ENCODE results near the gene MRRF.
"Not testable (repeated sequence)": the region's sequence is repeated elsewhere in the genome, so short reads cannot be mapped to it uniquely, and the experiment has no call there.

MRRF gene

DNA sequence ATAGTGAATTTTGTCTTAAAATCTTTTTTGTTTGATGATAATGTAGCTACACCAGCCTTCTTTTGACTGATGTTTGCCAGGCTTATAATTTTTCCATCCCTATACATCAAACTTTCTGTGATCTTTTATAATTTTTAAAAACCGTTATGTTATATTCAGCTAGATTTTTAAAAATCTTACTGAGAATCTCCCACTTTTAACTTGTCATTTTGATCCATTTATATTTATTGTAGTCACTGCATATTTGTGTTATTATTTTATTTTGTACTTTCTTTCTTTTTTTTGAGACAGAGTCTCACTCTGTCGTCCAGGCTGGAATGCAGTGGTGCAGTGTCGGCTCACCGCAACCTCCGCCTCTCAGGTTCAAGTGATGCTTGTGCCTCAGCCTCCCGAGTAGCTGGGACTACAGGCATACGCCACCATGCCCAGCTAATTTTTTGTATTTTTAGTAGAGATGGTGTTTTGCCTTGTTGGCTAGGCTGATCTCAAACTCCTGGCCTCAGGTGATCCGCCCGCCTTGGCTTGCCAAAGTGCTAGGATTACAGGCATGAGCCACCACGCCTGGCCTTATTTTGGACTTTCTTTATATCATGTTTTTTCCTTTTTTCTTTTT lies 12.7 kb downstream of the MRRF start:
- DNase-seq: no peak

DNA sequence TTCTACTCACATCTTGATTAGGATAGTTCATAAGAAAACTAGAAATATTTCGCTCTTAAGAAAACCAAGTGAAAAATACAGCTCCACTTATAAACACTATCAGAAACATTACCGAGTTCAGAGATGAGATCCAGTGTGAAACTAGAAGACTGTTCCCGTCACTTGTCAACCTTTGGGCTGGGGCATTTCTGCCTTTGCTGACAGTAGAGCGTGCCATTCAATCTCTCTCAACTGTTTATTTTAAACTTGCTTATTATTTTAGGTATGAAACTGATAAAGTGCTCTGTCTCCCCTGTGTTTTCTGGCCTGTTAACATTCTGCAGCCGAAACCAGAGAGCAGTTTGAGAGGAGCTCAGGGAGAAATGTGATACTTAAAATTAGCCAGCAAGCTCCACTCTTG lies 16.7 kb downstream of the MRRF start:
- no peak for DNase-seq

DNA sequence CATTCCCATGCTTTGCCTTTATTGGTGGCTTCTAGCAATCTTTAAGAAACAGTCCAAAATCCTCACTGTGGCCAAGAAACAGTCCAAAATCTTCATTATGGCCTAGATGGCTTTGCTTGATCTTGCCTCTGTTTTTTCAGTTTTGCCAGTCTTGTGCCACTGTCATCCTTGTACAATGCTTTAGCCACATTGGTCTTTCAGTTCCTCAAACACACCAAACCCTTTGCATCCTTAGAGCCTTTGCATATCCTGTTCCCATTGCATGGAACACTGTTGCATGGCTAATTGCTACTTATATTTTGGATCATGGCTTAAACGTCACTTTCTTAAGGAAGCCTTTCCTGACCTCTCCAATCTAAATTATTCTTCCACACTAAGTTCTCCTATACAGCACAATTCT lies 22.1 kb downstream of the MRRF start:
- DNase-seq: no peak

- no peak for DNase-seq
Measured at GRCh38 chr9:122287214-122287720, 22.6 kb downstream of the MRRF start.

- DNase-seq: no peak
Measured at GRCh38 chr9:122291458-122291857, 26.8 kb downstream of the MRRF start.

DNA sequence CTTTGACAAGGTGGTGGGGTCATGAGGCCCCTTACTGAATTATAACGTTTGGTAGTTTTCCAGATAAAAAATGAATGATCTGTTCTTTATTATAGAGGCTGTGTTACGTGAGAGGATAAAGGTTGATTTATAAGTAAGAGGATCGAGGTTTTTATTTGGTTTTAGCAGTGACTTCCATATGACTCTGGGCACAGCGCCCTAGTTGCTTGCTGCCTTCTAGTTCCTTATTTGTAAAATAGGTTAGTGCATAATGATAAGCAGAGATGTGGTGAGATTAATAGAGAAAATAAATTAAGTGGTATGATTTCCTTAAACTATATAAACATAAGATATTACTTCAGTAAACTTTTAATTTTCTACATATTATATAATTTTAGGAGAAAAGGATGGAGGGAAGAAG lies 29.8 kb downstream of the MRRF start:
- no peak for DNase-seq

DNA sequence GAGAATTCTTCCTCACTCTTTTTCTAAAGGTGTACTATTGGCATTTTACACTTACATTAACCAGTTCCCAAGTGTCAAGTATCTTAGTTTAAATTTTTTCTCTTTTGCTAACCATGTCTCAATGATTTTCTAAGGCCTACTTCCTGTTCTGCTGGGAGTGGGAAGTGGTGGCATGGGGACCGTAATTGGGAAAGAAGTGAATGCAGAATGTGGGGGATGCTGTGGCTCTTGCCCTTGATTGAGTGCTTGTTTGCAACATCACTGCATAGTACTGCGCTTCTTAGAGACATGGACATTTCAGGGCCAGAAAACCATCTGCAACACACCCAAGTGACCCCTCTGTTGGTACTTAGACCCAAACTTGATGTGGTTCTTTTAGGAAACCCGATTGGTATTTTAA lies 32.8 kb downstream of the MRRF start:
- DNase-seq: no peak

- no peak for DNase-seq
Measured at GRCh38 chr9:122302237-122303093, 37.8 kb downstream of the MRRF start.

GRCh38 chr9:122307061-122307460 lies 42.4 kb downstream of the MRRF start:
- no peak for DNase-seq

DNA sequence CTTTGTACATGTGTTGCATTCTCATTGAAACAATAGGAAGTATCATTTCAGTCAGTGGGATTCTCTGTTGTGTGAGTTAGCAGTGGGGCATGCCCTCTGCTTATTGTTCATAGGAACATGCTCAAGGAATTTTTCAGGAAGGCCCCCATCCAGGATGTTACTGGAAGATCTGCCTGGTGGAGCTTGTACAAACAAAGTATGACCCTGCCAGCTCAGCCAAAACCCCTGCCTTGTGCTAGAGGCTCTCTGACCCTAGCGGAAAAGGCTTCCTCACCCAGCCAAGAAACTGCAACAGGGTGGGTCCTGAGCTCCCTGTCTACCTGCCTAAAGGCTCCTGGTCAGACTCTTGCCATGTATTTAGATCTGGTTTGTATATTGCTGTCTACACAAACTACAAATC lies 43.2 kb downstream of the MRRF start:
- DNase-seq: no peak

GRCh38 chr9:122309861-122310260 lies 45.2 kb downstream of the MRRF start:
- no peak for DNase-seq

DNA sequence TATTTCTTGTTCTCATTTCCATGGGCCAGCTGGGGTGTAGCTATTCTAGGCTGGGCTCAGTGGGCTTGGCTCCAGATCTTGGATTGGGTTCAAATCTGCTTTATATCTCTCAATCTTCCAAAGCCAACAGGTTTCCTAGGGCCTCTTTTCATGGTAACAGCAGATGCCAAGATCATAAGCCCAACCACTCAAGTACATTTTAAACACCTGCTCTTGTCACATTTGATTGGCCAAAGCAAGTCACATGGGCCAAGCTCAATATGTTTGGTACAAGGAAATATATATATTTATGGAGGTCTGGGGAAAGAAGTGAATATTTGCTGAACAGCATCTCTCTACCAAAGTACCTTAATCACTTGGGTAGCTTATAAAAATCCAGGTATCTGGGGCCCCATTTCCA lies 49.5 kb downstream of the MRRF start:
- DNase-seq: no peak

DNA sequence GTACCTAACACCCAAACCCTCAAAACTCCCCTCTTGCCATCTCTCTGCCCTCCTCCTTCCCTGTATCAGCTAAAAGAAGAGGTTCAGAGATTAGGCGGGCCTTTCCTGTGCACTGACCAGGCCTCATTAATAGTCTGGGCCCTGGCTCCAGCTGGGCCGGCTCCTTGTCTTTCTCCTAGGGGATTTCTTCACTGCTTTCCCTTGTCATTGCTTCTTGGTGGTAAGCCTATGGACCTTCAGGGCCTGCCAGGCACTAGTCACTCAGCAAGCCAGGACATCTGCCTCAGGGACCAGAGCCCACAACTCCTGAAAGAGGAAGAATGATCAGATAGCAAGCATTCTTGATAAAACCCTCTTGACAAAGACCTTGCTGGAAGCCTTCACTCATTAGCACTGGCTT lies 50.9 kb downstream of the MRRF start:
- DNase-seq: no peak

GRCh38 chr9:122318284-122318683 lies 53.6 kb downstream of the MRRF start:
- DNase-seq: no peak

DNA sequence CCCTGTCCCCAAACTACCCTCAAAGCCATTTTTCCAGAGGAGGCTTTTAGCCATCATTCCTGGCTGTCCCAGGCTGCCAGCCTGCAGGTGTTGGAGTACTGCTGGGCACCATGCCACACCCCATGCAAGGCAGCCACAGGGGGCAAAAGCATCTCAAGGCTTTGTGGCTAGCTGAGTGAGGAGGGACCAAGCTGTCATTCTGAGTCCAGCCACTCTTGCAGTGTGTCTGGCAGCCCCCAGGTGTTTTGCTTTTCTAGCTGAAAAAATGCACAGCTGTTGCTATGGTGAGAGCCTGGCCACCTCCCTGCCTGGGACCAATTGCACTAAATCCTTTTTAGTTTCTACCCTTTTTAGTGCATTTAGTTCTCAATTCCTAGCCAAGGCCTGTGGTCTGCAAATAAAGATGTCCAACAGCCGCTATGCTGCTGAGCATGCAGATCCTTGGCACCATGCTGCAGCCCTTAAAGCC lies 55.8 kb downstream of the MRRF start:
- DNase-seq: no peak

DNA sequence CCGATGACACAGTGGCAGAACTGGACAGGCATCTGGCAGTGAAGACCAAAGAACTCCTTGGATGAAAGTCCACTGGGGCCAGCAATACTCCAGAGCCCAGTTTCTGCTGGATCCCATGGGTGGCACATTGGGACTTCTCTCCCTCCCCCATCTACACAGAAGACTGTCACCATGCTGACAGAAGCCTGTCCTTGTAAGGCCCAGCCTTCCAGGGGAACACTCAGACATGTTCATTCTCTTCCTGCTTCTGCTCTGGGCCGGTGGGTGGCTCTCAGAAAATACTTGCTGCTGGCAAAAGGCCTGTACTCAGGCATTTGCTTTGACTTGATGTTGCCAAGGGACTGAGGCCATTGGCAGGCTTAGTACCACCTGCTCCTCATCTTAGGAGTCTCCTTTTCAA lies 57.9 kb downstream of the MRRF start:
- no peak for DNase-seq

GRCh38 chr9:122324665-122325064 lies 60.0 kb downstream of the MRRF start:
- DNase-seq: not testable (repeated sequence)

DNA sequence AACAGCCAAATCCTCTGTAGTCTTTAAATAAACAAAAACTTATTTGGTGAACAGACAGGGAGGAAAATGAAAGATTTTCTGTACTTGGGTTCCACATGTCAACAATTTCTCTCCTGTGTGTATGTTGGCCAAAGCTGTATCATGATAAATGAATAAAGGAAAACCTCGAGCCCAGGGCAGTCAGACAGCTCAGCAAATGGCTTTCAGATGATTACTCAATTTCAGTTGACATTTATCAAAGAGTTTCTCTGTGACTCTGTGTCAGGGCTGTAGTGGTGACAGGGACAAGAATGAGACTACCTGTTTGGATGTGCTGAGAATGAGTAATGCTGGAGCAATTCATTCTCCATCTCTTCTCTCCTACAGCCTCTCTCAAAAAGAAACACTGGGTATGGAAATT lies 60.4 kb downstream of the MRRF start:
- no peak for DNase-seq

- no peak for DNase-seq
Measured at GRCh38 chr9:122327175-122327574, 62.5 kb downstream of the MRRF start.

- DNase-seq: no peak
Measured at GRCh38 chr9:122329597-122329996, 64.9 kb downstream of the MRRF start.

GRCh38 chr9:122330466-122330865 lies 65.8 kb downstream of the MRRF start:
- DNase-seq: not testable (repeated sequence)

DNA sequence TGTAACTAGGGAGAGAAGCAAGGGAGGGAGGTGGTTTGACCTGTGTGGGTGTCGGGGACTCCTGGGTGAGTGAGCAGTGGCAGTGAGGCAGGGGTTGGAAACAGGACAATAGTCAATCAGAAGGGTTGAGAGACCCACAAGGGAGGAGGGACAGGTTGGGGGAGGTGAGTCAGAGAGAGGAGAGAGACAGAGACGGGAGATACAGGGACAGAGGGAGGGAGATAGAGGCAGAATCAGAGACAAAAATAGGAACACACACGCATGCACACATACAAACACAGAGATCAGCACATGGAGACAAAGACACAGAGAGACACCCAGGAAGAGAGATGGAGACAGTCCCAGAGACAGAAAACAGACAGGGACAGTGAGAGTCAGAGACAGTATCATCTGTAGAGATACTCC lies 66.8 kb downstream of the MRRF start:
- DNase-seq: no peak

GRCh38 chr9:122332083-122332482 lies 67.4 kb downstream of the MRRF start:
- DNase-seq: no peak

GRCh38 chr9:122332644-122333043 lies 68.0 kb downstream of the MRRF start:
- no peak for DNase-seq
